ENCODE measurements around the gene TMEM161B.
"Not testable (repeated sequence)": the region's sequence is repeated elsewhere in the genome, so short reads cannot be mapped to it uniquely, and the experiment has no call there.

- not testable (repeated sequence) for TF ChIP-seq CTCF, POLR2A (IDR thresholded peaks at IDR 0.05)
Observed at GRCh38 chr5:88264565-88264964, 4.1 kb downstream of the TMEM161B start.

Measured in adrenal gland (tissue), 5 donors.